SK-N-SH (cell line): Measurements from ENCODE around the gene LOC101059915.
"Not testable (repeated sequence)": the region's sequence is repeated elsewhere in the genome, so short reads cannot be mapped to it uniquely, and the experiment has no call there.

Source experiments
- CTCF ChIA-PET: fragments of 300-600, 350-600 bp; formaldehyde crosslinking; extraction: SDS; loops from one replicate; lab custom pipeline; 2021; lab: Yijun Ruan, JAX
- POLR2A ChIA-PET: fragments of 350-600 bp; sonication (Branson Sonifier 250); formaldehyde crosslinking; extraction: SDS; loops from one replicate; lab custom pipeline; 2020; ENCODE audit warnings: antibody characterized with exemption, inconsistent platforms; lab: Yijun Ruan, JAX
- DNase-seq: peaks from one replicate; pipeline ENCODE4 v3.0.0; 2012
- H2AFZ ChIP-seq: fragments of 200-600 bp; sonication (generic); 2 replicates; pipeline ENCODE4 v1.8.1; 2016; ENCODE audit warnings: antibody characterized with exemption, mild to moderate bottlenecking, low read depth
- H3F3A ChIP-seq: fragments of 200-600 bp; sonication (generic); replicated peaks from 2 replicates; pipeline ENCODE3; 2016; ENCODE audit warnings: antibody characterized with exemption, mild to moderate bottlenecking; ENCODE audit not compliant: insufficient read depth
- H3K27ac ChIP-seq, 2 experiments: fragments of 200-500 bp in 1 of 2; fragments of 200-600 bp in 1 of 2; sonication (Bioruptor generic) in 1 of 2; sonication (generic), shearing (Covaris generic) in 1 of 2; 2 replicates each; pipeline versions ENCODE4 v1.5.1 to v1.6.1; 2014 to 2016; ENCODE audit warnings: low read depth in 2 of 2, inconsistent platforms in 1 of 2, low read length in 1 of 2, mild to moderate bottlenecking in 1 of 2, mixed read lengths in 1 of 2
- H3K27me3 ChIP-seq: fragments of 200-600 bp; sonication (generic), shearing (Covaris generic); 2 replicates; pipeline ENCODE4 v1.6.1; 2016; ENCODE audit warnings: mixed run types; ENCODE audit not compliant: insufficient read depth
- H3K36me3 ChIP-seq, 2 experiments: fragments of 200-500 bp in 1 of 2; fragments of 200-600 bp in 1 of 2; sonication (Bioruptor generic) in 1 of 2; sonication (generic) in 1 of 2; replicated peaks in 1 of 2; 2 replicates each; pipeline versions ENCODE3 to v1.5.1; 2014 to 2016; ENCODE audit warnings: low read length in 1 of 2, mild to moderate bottlenecking in 1 of 2; ENCODE audit not compliant: insufficient read depth in 2 of 2, control insufficient read depth in 1 of 2
- H3K4me1 ChIP-seq, 2 experiments: fragments of 200-500 bp in 1 of 2; fragments of 200-600 bp in 1 of 2; sonication (Bioruptor generic) in 1 of 2; sonication (generic), shearing (Covaris generic) in 1 of 2; 2 replicates each; pipeline versions ENCODE4 v1.5.1 to v1.6.1; 2014 to 2016; ENCODE audit warnings: low read depth in 1 of 2, low read length in 1 of 2, mixed run types in 1 of 2; ENCODE audit not compliant: insufficient read depth in 2 of 2, control insufficient read depth in 1 of 2
- H3K4me2 ChIP-seq: fragments of 200-600 bp; sonication (generic), shearing (Covaris generic); 2 replicates; pipeline ENCODE4 v1.6.1; 2017; ENCODE audit warnings: mixed run types
- H3K4me3 ChIP-seq, 2 experiments: fragments of 200-500 bp in 1 of 2; fragments of 200-600 bp in 1 of 2; sonication (Bioruptor generic) in 1 of 2; sonication (generic), shearing (Covaris generic) in 1 of 2; 2 replicates each; pipeline versions ENCODE4 v1.5.1 to v1.8.1; 2014 to 2016; ENCODE audit warnings: low read depth in 2 of 2, inconsistent platforms in 1 of 2, low read length in 1 of 2, mild to moderate bottlenecking in 1 of 2, mixed read lengths in 1 of 2, moderate library complexity in 1 of 2
- H3K79me2 ChIP-seq: fragments of 200-600 bp; sonication (generic); 2 replicates; pipeline ENCODE4 v1.8.1; 2017; ENCODE audit warnings: mild to moderate bottlenecking; ENCODE audit not compliant: insufficient read depth
- H3K9ac ChIP-seq: fragments of 200-600 bp; sonication (generic); 2 replicates; pipeline ENCODE4 v1.6.1; 2017; ENCODE audit warnings: mixed run types
- H3K9me2 ChIP-seq: fragments of 200-600 bp; sonication (generic); 2 replicates; pipeline ENCODE4 v1.6.1; 2017; ENCODE audit warnings: mixed run types
- H3K9me3 ChIP-seq: fragments of 200-600 bp; sonication (generic); 2 replicates; pipeline ENCODE4 v1.6.1; 2017; ENCODE audit warnings: mixed run types, mild to moderate bottlenecking, moderate library complexity
- H4K20me1 ChIP-seq: fragments of 200-600 bp; sonication (generic); 2 replicates; pipeline ENCODE4 v1.6.1; 2017; ENCODE audit warnings: mild to moderate bottlenecking, mixed run types; ENCODE audit not compliant: insufficient read depth
- FOSL2 ChIP-seq: IDR thresholded peaks from 2 replicates; pipeline ENCODE4 v1.4.0; 2012; ENCODE audit warnings: low read depth, mild to moderate bottlenecking, moderate library complexity, borderline replicate concordance
- FOXJ3 ChIP-seq: sonication (generic); formaldehyde crosslinking; IDR thresholded peaks from 2 replicates; pipeline ENCODE4 v1.5.1; 2020; ENCODE audit warnings: mild to moderate bottlenecking, missing genetic modification reagents
- FOXM1 ChIP-seq: IDR thresholded peaks from 2 replicates; pipeline ENCODE4 v1.4.0; 2012; ENCODE audit warnings: low read depth, mild to moderate bottlenecking
- GATA2 ChIP-seq: sonication (generic); formaldehyde crosslinking; IDR thresholded peaks from 2 replicates; pipeline ENCODE4 v1.5.0; 2020; ENCODE audit warnings: mild to moderate bottlenecking, missing genetic modification reagents
- IRF3 ChIP-seq: fragments of 150-350 bp; IDR thresholded peaks from 2 replicates; pipeline ENCODE4 v1.6.1; 2016; ENCODE audit warnings: mild to moderate bottlenecking, low read depth, low read length
- MAX ChIP-seq: IDR thresholded peaks from 2 replicates; pipeline ENCODE4 v1.4.0; 2012; ENCODE audit warnings: low read depth
- NFIC ChIP-seq: IDR thresholded peaks from 2 replicates; pipeline ENCODE4 v1.4.0; 2012; ENCODE audit warnings: borderline replicate concordance
- PBX3 ChIP-seq: IDR thresholded peaks from 2 replicates; pipeline ENCODE4; 2012
- RCOR1 ChIP-seq: fragments of 150-350 bp; IDR thresholded peaks from 2 replicates; pipeline ENCODE4 v1.6.1; 2017; ENCODE audit warnings: antibody characterized with exemption, low read length
- RXRA ChIP-seq: IDR thresholded peaks from 2 replicates; pipeline ENCODE4 v1.4.0; 2012; ENCODE audit warnings: low read depth, mild to moderate bottlenecking, borderline replicate concordance
- SIN3A ChIP-seq: IDR thresholded peaks from 2 replicates; pipeline ENCODE4 v1.6.1; 2012; ENCODE audit warnings: low read depth, mild to moderate bottlenecking, low read length, moderate library complexity, borderline replicate concordance
- SMC3 ChIP-seq: IDR thresholded peaks from 2 replicates; pipeline ENCODE4 v1.6.1; 2012; ENCODE audit warnings: low read depth, low read length, improper control_type of control experiment
- TAF1 ChIP-seq: IDR thresholded peaks from 2 replicates; pipeline ENCODE4 v1.6.1; 2012; ENCODE audit warnings: low read depth, mild to moderate bottlenecking, low read length, moderate library complexity, borderline replicate concordance
- TEAD4 ChIP-seq: IDR thresholded peaks from 2 replicates; pipeline ENCODE4 v1.4.0; 2012; ENCODE audit warnings: mild to moderate bottlenecking, borderline replicate concordance; ENCODE audit not compliant: insufficient read depth
- USF1 ChIP-seq: IDR thresholded peaks from 2 replicates; pipeline ENCODE4 v1.4.0; 2012; ENCODE audit warnings: low read depth, borderline replicate concordance
- USF2 ChIP-seq: fragments of 150-350 bp; IDR thresholded peaks from 2 replicates; pipeline ENCODE4 v1.6.1; 2017; ENCODE audit warnings: antibody characterized with exemption, low read length, low read depth, borderline replicate concordance
- ZBTB33 ChIP-seq: IDR thresholded peaks from 2 replicates; pipeline ENCODE4 v1.4.0; 2012; ENCODE audit warnings: low read depth, borderline replicate concordance
- WGBS: methylation state at CpG from one replicate; pipeline ENCODE4 v1.1.6; 2017; ENCODE audit warnings: low lambda C conversion rate; 5-methylcytosine and 5-hydroxymethylcytosine counted together

Gene LOC101059915

GRCh38 chrX:71671043-71671780 is 3.9 kb downstream of the LOC101059915 start (continued):
- TF ChIP-seq MAX (no peak), RXRA (no peak), SMC3 (no peak)

- no peaks in the 10 kb centered on the region for H3K9me3 ChIP-seq
- H3F3A ChIP-seq = no peaks in the 10 kb centered on the region
- no peaks in the 10 kb centered on the region for H4K20me1 ChIP-seq
- H3K27ac ChIP-seq = no peak overlapping the region
- no peak overlapping the region for H3K4me2 ChIP-seq
- no peak for DNase-seq
- H3K36me3 ChIP-seq = no peaks in the 10 kb centered on the region
- no peak overlapping the region for H2AFZ ChIP-seq
- ChIA-PET POLR2A (no interaction called here), CTCF (no interaction called here)
- H3K4me1 ChIP-seq = no peaks in the 10 kb centered on the region
- peaks cover 43% of the 10 kb centered on the region for H3K27me3 ChIP-seq
- H3K9me2 ChIP-seq = no peaks in the 10 kb centered on the region
- WGBS = 34% methylated on average over 11 of the region's 11 CpGs
- no peak overlapping the region for H3K4me3 ChIP-seq
- no peak overlapping the region for H3K9ac ChIP-seq
- no peaks in the 10 kb centered on the region for H3K79me2 ChIP-seq
- TF ChIP-seq USF1 = no peak
- no peak for TF ChIP-seq GATA2 (CRISPR knock-in tag)
- no peak for TF ChIP-seq NFIC
- TF ChIP-seq FOXJ3 (CRISPR knock-in tag) = no peak
- TF ChIP-seq RXRA = no peak
- no peak for TF ChIP-seq USF2
- TF ChIP-seq FOSL2 = no peak
- no peak for TF ChIP-seq TAF1
- TF ChIP-seq PBX3 = no peak
- no peak for TF ChIP-seq ZBTB33
- TF ChIP-seq SIN3A = no peak
- no peak for TF ChIP-seq TEAD4
- TF ChIP-seq FOXM1 = no peak
- no peak for TF ChIP-seq RCOR1
- no peak for TF ChIP-seq IRF3
- TF ChIP-seq MAX = no peak
Measured at GRCh38 chrX:71671938-71672337, 4.6 kb downstream of the LOC101059915 start.

GRCh38 chrX:71675636-71676035 is 8.3 kb downstream of the LOC101059915 start:
- H3F3A ChIP-seq, H3K79me2 ChIP-seq, H3K4me1 ChIP-seq, H3K27ac ChIP-seq, H3K4me3 ChIP-seq, POLR2A ChIA-PET, H3K36me3 ChIP-seq, DNase-seq, CTCF ChIA-PET, H4K20me1 ChIP-seq, H2AFZ ChIP-seq, H3K4me2 ChIP-seq, H3K9ac ChIP-seq, H3K9me2 ChIP-seq, H3K9me3 ChIP-seq: not testable (repeated sequence)
- WGBS = 97% methylated on average over 5 of the region's 23 CpGs
- peaks cover 19% of the 10 kb centered on the region; the same call in 1 of the 2 replicates for H3K27me3 ChIP-seq
